C4-2B (cell line): Measurements from ENCODE around the gene APBA3.

Source experiments
- CTCF ChIP-seq: fragments of 450-650 bp; conservative IDR thresholded peaks from 2 replicates; pipeline ENCODE4 v1.5.1; 2017; ENCODE audit warnings: mild to moderate bottlenecking
- ZFX ChIP-seq: fragments of 450-650 bp; IDR thresholded peaks from 2 replicates; pipeline ENCODE4 v1.6.1; 2017

GRCh38 chr19:3721131-3721886 is 40.2 kb downstream of the APBA3 start:
- TF ChIP-seq CTCF: no peak
- TF ChIP-seq ZFX: no peak
